IMR-90 (cell line): Measurements from ENCODE around the gene C3. TPM values are rescaled to one million over a fixed set of nuclear protein-coding genes. Genes with fewer than 3 reads are reported as not detected.

ENCODE experiments used
- ATAC-seq: fragments of 200-7000 bp; cut with Tn5 transposase; 2 replicates; pipeline ENCODE4 v1.9.1; 2020; ENCODE audit warnings: low read depth, mild to moderate bottlenecking, moderate library complexity
- BruUV-seq: library from RNA; stranded (reverse); fragments of 400-500 nt; replicated peaks from 2 replicates; lab custom pipeline; 2021; lab: Mats Ljungman, UMichigan
- CTCF ChIA-PET: fragments of 300-600 bp; formaldehyde crosslinking; extraction: SDS; loops from one replicate; lab custom pipeline; 2021; ENCODE audit warnings: antibody characterized with exemption; lab: Yijun Ruan, JAX
- POLR2A ChIA-PET: fragments of 300-600 bp; sonication (Branson Sonifier 250); formaldehyde crosslinking; loops from one replicate; lab custom pipeline; 2022; ENCODE audit warnings: antibody characterized with exemption; ENCODE audit not compliant: unreplicated experiment; lab: Charles Lee
- DNase-seq: peaks from one replicate; pipeline ENCODE4 v3.0.0; 2013
- H2AFZ ChIP-seq: replicated peaks from 2 replicates; pipeline ENCODE3; 2013; ENCODE audit warnings: low read length, mild to moderate bottlenecking; ENCODE audit not compliant: poor library complexity
- H2AK5ac ChIP-seq: 2 replicates; pipeline ENCODE4 v1.6.1; 2013; ENCODE audit warnings: low read depth, low read length, inconsistent platforms
- H2AK9ac ChIP-seq: replicated peaks from 2 replicates; pipeline ENCODE3; 2013; ENCODE audit warnings: mild to moderate bottlenecking, low read depth, low read length, moderate library complexity; ENCODE audit not compliant: poor library complexity
- H2BK120ac ChIP-seq: 2 replicates; pipeline ENCODE4 v1.6.1; 2013; ENCODE audit warnings: low read depth, low read length, inconsistent platforms
- H2BK15ac ChIP-seq: 3 replicates; pipeline ENCODE4 v1.6.1; 2013; ENCODE audit warnings: low read depth, low read length, inconsistent platforms
- H2BK20ac ChIP-seq: 2 replicates; pipeline ENCODE4 v1.6.1; 2013; ENCODE audit warnings: low read depth, mild to moderate bottlenecking, inconsistent platforms, low read length, moderate library complexity
- H2BK5ac ChIP-seq: 2 replicates; pipeline ENCODE4 v1.6.1; 2013; ENCODE audit warnings: mild to moderate bottlenecking, low read depth, low read length, inconsistent platforms; ENCODE audit not compliant: poor library complexity, severe bottlenecking
- H3K14ac ChIP-seq: replicated peaks from 2 replicates; pipeline ENCODE4 v1.6.1; 2013; ENCODE audit warnings: low read depth, low read length, inconsistent platforms
- H3K18ac ChIP-seq: 2 replicates; pipeline ENCODE4 v1.6.1; 2013; ENCODE audit warnings: low read depth, low read length, control low read depth
- H3K23ac ChIP-seq: 2 replicates; pipeline ENCODE4 v1.6.1; 2013; ENCODE audit warnings: low read depth, low read length, inconsistent platforms
- H3K27ac ChIP-seq: 2 replicates; pipeline ENCODE4 v1.5.1; 2013; ENCODE audit warnings: mild to moderate bottlenecking, control low read depth, low read length; ENCODE audit not compliant: insufficient read depth
- H3K27me3 ChIP-seq: 2 replicates; pipeline ENCODE4 v1.6.1; 2013; ENCODE audit warnings: low read length; ENCODE audit not compliant: control insufficient read depth, insufficient read depth
- H3K36me3 ChIP-seq: 2 replicates; pipeline ENCODE4 v1.6.1; 2013; ENCODE audit warnings: low read length, mixed read lengths; ENCODE audit not compliant: control insufficient read depth, insufficient read depth
- H3K4ac ChIP-seq: 2 replicates; pipeline ENCODE4 v1.6.1; 2013; ENCODE audit warnings: low read depth, low read length, inconsistent platforms
- H3K4me1 ChIP-seq: 2 replicates; pipeline ENCODE4 v1.6.1; 2013; ENCODE audit warnings: low read length, mixed read lengths; ENCODE audit not compliant: control insufficient read depth, insufficient read depth
- H3K4me2 ChIP-seq: 2 replicates; pipeline ENCODE4 v1.6.1; 2013; ENCODE audit warnings: low read depth, mild to moderate bottlenecking, control low read depth, low read length, moderate library complexity
- H3K4me3 ChIP-seq: 2 replicates; pipeline ENCODE4 v1.5.1; 2013; ENCODE audit warnings: low read depth, mild to moderate bottlenecking, control low read depth, low read length, moderate library complexity; ENCODE audit not compliant: insufficient read depth
- H3K56ac ChIP-seq: 2 replicates; pipeline ENCODE4 v1.6.1; 2013; ENCODE audit warnings: low read length, inconsistent platforms; ENCODE audit not compliant: insufficient read depth; ENCODE audit errors: extremely low read depth
- H3K79me1 ChIP-seq, 2 experiments: 2 replicates each; pipeline ENCODE4 v1.6.1; 2013; ENCODE audit warnings: low read length in 2 of 2, inconsistent platforms in 1 of 2, low read depth in 1 of 2
- H3K9ac ChIP-seq: 2 replicates; pipeline ENCODE4 v1.6.1; 2013; ENCODE audit warnings: low read depth, low read length, control low read depth
- H3K9me1 ChIP-seq: 2 replicates; pipeline ENCODE4 v1.6.1; 2013; ENCODE audit warnings: low read length, inconsistent platforms; ENCODE audit not compliant: insufficient read depth
- H3K9me3 ChIP-seq: 2 replicates; pipeline ENCODE4 v1.6.1; 2013; ENCODE audit warnings: low read length; ENCODE audit not compliant: control insufficient read depth, insufficient read depth
- H4K20me1 ChIP-seq: 2 replicates; pipeline ENCODE4 v1.6.1; 2013; ENCODE audit warnings: low read length, inconsistent platforms; ENCODE audit not compliant: insufficient read depth
- H4K5ac ChIP-seq: 2 replicates; pipeline ENCODE4 v1.6.1; 2013; ENCODE audit warnings: mild to moderate bottlenecking, low read depth, low read length, control low read depth
- H4K8ac ChIP-seq, 2 experiments: 2 replicates each; pipeline ENCODE4 v1.6.1; 2013; ENCODE audit warnings: low read depth in 2 of 2, low read length in 2 of 2, control low read depth in 1 of 2, inconsistent platforms in 1 of 2
- H4K91ac ChIP-seq: 2 replicates; pipeline ENCODE4 v1.6.1; 2013; ENCODE audit warnings: low read depth, low read length, inconsistent platforms; ENCODE audit not compliant: insufficient read depth
- CTCF ChIP-seq: conservative IDR thresholded peaks from 2 replicates; pipeline ENCODE4 v1.5.1; 2012; ENCODE audit warnings: mild to moderate bottlenecking, low read depth, low read length, improper control_type of control experiment
- POLR2A ChIP-seq: IDR thresholded peaks from 2 replicates; pipeline ENCODE4 v1.6.1; 2012; ENCODE audit warnings: mild to moderate bottlenecking, low read depth, low read length
- WGBS, 2 experiments: methylation state at CpG; one replicate each; pipeline versions ENCODE4 v1.1.5 to v1.1.7; 2013; ENCODE audit warnings: missing lambda C conversion rate in 2 of 2; ENCODE audit not compliant: insufficient read length in 1 of 2; ENCODE audit errors: extremely low coverage in 2 of 2; 5-methylcytosine and 5-hydroxymethylcytosine counted together
- dilution Hi-C: fragments of 300-500 bp; cut with HindIII; formaldehyde crosslinking; loops from one replicate; pipeline ENCODE4 v1.14.3; 2018; ENCODE audit warnings: low sequenced_read_pairs; ENCODE audit not compliant: unreplicated experiment
- in situ Hi-C: fragments of 300-500 bp; cut with MboI; formaldehyde crosslinking; loops from 3 replicates; pipeline ENCODE4 v1.14.3; 2019; ENCODE audit warnings: low sequenced_read_pairs, inconsistent platforms, mixed read lengths
- intact Hi-C: fragments of 100-400 bp; cut with micrococcal nuclease; formaldehyde crosslinking; loops from 2 replicates; pipeline ENCODE4 v1.10.0; 2022
- polyA plus RNA-seq, 3 experiments: library from polyadenylated mRNA; depleted of rRNA; stranded (reverse); fragments of >200 nt; gene quantifications; 2 replicates each; pipeline ENCODE4 v1.2.3, GENCODE V29; 2012; ENCODE audit warnings: low replicate concordance in 1 of 3
- total RNA-seq: library from RNA; depleted of rRNA; stranded (reverse); fragments of >200 nt; gene quantifications from 2 replicates; pipeline ENCODE4 v1.2.3, GENCODE V29; 2012

C3 gene
- total and polyA plus RNA-seq, 2 of the 4 experiments (the other 2 are of a cell fraction), result 0.36 TPM; not detected in 1

DNA sequence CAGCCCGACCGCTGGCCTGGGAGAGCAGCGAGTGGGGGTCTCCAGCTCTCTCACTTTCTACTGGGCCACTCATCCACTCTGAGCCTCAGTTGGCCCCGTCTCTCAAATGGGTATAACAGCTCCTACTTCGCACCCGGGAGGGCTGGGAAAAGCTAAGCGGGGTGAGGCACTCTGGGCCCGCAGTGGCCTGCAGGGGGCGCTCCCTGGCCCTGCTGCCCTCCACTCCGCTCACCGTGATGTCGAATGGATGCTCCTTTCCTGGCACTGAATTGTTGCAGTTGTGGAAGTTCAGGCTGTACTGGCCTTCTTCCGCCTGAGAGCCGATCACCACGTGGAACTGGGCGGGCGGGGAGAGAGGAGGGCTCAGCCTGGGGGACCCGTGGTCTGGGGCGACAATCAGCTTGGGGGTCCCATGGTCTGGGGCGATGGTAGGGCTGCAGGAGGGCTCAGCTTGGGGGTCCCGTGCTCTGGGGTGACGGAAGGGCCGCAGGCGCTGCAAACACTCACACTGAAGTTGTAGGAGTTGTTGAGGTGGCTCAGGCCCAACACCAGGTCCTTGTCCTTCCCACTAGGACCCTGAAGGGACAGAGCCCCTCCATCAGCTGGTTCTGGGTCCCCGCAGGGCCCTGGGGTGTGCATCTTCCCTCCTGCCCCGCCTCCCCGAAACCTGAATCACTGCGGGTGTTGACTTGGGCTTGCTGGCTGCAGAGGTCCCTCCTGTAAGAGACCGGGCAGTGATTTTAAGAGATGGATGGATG is 13.1 kb upstream of the C3 start:
- BruUV-seq, result no TSS peak
- H3K14ac ChIP-seq, result no peak overlapping the region
- H3K36me3 ChIP-seq, result peaks cover 11% of the 10 kb centered on the region; the same call in 1 of the 2 replicates
- CTCF ChIA-PET, result no interaction called here
- no peak overlapping the region for H2AK5ac ChIP-seq
- 92% methylated on average over 6 of the region's 29 CpGs; no CpG with 5 or more reads in 1 of the 2 experiments for WGBS, 2 experiments
- peak; percentile 20; the same call in 1 of the 2 replicates for TF ChIP-seq CTCF
- TF ChIP-seq POLR2A, result no peak
- no peak overlapping the region for H3K18ac ChIP-seq
- no peaks in the 10 kb centered on the region for H3K27me3 ChIP-seq
- H2BK15ac ChIP-seq, result no peak overlapping the region
- no peak overlapping the region for H2BK20ac ChIP-seq
- dilution Hi-C loops, result no loop called here
- H2BK5ac ChIP-seq, result no peak overlapping the region
- no peak overlapping the region for H3K27ac ChIP-seq
- peak overlapping the region; percentile 72 for H2AK9ac ChIP-seq
- H3K4me1 ChIP-seq, result peaks cover 6% of the 10 kb centered on the region
- in situ Hi-C loops, result loop anchor here (10.0 kb wide), 2 partner anchors 131 to 219 kb away; no protein-coding TSS in a partner anchor
- H2BK120ac ChIP-seq, result no peak overlapping the region
- no peak overlapping the region for H3K9ac ChIP-seq
- no peak overlapping the region for H3K56ac ChIP-seq
- intact Hi-C loops, result loop anchor here (10.0 kb wide), 1 partner anchor 331 kb away; the partner anchor contains the start of gene ZNF557
- no peaks in the 10 kb centered on the region for H4K20me1 ChIP-seq
- H3K4ac ChIP-seq, result no peak overlapping the region
- H3K4me2 ChIP-seq, result no peak overlapping the region
- ATAC-seq, result no peak
- H3K23ac ChIP-seq, result no peak overlapping the region
- H2AFZ ChIP-seq, result no peak overlapping the region
- H3K79me1 ChIP-seq, result peaks cover 0 to 26% of the 10 kb centered on the region in 2 experiments; a peak in 3 of 4 replicates
- no peak for DNase-seq
- POLR2A ChIA-PET, result no interaction called here
- no peak overlapping the region for H4K91ac ChIP-seq
- H4K8ac ChIP-seq, result no peak overlapping the region
- no peak overlapping the region for H4K5ac ChIP-seq
- no peaks in the 10 kb centered on the region for H3K9me3 ChIP-seq
- H3K4me3 ChIP-seq, result no peak overlapping the region
- H3K9me1 ChIP-seq, result peaks cover 3% of the 10 kb centered on the region; the same call in 1 of the 2 replicates
